Measurements from ENCODE around the gene TTBK2.
"Not testable (repeated sequence)": the region's sequence is repeated elsewhere in the genome, so short reads cannot be mapped to it uniquely, and the experiment has no call there.

The TTBK2 gene

GRCh38 chr15:42761813-42762212, 158.8 kb downstream of the TTBK2 start:
- not testable (repeated sequence) for H3K4me3 ChIP-seq (replicated peaks; ENCODE audit: low read depth, low read length); DNase-seq (ENCODE audit: extremely low read depth, insufficient read length); H3K36me3 ChIP-seq (ENCODE audit: control insufficient read depth, insufficient read depth, low read length); H3K27me3 ChIP-seq (replicated peaks; ENCODE audit: control insufficient read depth, insufficient read depth, low read length)

GRCh38 chr15:42760759-42761158, 159.8 kb downstream of the TTBK2 start:
- TF ChIP-seq CTCF (IDR thresholded peaks at IDR 0.05; ENCODE audit: insufficient read depth, low read length, poor library complexity, severe bottlenecking) = no peak
- Histone ChIP-seq H3K27me3 (replicated peaks; ENCODE audit: control insufficient read depth, insufficient read depth, low read length) (no peaks in the 10 kb centered on the region), H3K36me3 (ENCODE audit: control insufficient read depth, insufficient read depth, low read length) (no peaks in the 10 kb centered on the region), H3K4me3 (replicated peaks; ENCODE audit: low read depth, low read length) (no peak overlapping the region)
- DNase-seq (ENCODE audit: extremely low read depth, insufficient read length) = no peak

DNA sequence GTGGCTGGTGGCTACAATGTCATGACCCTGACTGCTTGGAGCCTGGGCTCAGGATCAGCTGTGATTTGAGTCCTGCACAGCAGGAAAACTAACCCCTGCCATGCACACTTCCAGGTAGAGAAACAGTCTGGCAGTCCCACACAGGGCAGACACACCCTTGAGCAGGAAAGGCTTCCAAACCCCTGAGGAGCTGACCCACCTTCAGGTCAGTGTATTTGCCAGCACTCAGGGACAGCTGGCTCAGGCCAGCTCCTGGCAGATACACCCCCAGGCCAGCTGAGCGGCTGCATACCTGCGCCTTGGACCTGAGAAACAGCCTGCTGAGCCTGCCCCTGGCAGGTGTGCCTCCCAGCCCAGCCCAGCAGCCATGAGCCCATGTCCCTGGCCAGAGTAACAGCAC, 161.5 kb downstream of the TTBK2 start:
- no peak for DNase-seq (ENCODE audit: extremely low read depth, insufficient read length)
- no peak overlapping the region for H3K4me3 ChIP-seq (replicated peaks; ENCODE audit: low read depth, low read length)
- no peaks in the 10 kb centered on the region for H3K27me3 ChIP-seq (replicated peaks; ENCODE audit: control insufficient read depth, insufficient read depth, low read length)
- TF ChIP-seq CTCF (IDR thresholded peaks at IDR 0.05; ENCODE audit: insufficient read depth, low read length, poor library complexity, severe bottlenecking) = no peak
- H3K36me3 ChIP-seq (ENCODE audit: control insufficient read depth, insufficient read depth, low read length) = no peaks in the 10 kb centered on the region

DNA sequence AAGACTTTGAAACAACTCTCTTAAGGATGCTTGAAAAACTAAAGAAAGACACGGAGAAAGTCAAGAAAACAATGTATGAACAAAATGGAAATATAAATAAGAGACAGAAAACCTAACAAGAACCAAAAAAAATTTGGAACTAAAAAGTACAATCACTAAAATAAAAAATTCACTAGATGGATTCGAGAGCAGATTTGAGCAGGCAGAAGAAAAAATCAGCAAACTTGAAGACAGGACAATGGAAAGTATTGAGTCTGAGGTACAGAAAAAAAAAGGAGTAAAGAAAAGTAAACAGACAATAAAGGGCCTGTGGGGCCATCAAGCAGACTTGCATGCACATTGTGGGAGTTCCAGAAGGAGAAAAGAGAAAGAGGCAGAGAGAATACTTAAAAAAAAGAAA, 170.3 kb downstream of the TTBK2 start:
- no peak overlapping the region for H3K4me3 ChIP-seq (replicated peaks; ENCODE audit: low read depth, low read length)
- H3K36me3 ChIP-seq (ENCODE audit: control insufficient read depth, insufficient read depth, low read length) = peaks cover 2% of the 10 kb centered on the region; the same call in 1 of the 2 replicates
- no peak for TF ChIP-seq CTCF (IDR thresholded peaks at IDR 0.05; ENCODE audit: insufficient read depth, low read length, poor library complexity, severe bottlenecking)
- H3K27me3 ChIP-seq (replicated peaks; ENCODE audit: control insufficient read depth, insufficient read depth, low read length) = no peaks in the 10 kb centered on the region
- DNase-seq (ENCODE audit: extremely low read depth, insufficient read length) = no peak

- Histone ChIP-seq H3K27me3 (replicated peaks; ENCODE audit: control insufficient read depth, insufficient read depth, low read length) (no peaks in the 10 kb centered on the region), H3K36me3 (ENCODE audit: control insufficient read depth, insufficient read depth, low read length) (peaks cover 2% of the 10 kb centered on the region; the same call in 1 of the 2 replicates), H3K4me3 (replicated peaks; ENCODE audit: low read depth, low read length) (no peak overlapping the region)
- no peak for DNase-seq (ENCODE audit: extremely low read depth, insufficient read length)
- no peak for TF ChIP-seq CTCF (IDR thresholded peaks at IDR 0.05; ENCODE audit: insufficient read depth, low read length, poor library complexity, severe bottlenecking)
Observed at GRCh38 chr15:42749266-42749665, 171.3 kb downstream of the TTBK2 start.

DNA sequence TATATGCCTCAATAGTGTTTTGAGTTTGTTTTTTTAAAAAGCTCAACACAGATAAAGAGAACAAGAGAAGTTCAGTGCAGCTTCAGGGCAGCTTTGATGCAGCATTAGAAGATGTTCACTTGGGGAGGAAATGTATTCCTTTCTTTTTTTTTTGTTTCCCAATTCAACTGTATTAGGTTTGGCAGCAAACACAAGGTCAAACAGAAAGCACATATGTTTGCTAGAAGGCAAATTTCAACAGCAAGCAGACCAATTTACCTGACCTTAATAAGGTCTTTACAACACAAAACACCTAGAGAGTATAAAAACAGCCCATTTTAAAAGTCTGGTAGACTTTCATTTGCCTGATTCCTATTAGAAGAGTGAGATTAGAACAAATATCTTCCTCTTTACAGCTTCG, 176.4 kb downstream of the TTBK2 start:
- H3K36me3 ChIP-seq (ENCODE audit: control insufficient read depth, insufficient read depth, low read length) = peaks cover 2% of the 10 kb centered on the region; the same call in 1 of the 2 replicates
- no peak for DNase-seq (ENCODE audit: extremely low read depth, insufficient read length)
- no peaks in the 10 kb centered on the region for H3K27me3 ChIP-seq (replicated peaks; ENCODE audit: control insufficient read depth, insufficient read depth, low read length)
- TF ChIP-seq CTCF (IDR thresholded peaks at IDR 0.05; ENCODE audit: insufficient read depth, low read length, poor library complexity, severe bottlenecking) = no peak
- no peak overlapping the region for H3K4me3 ChIP-seq (replicated peaks; ENCODE audit: low read depth, low read length)
